Adipose tissue (tissue), 3 donors: ENCODE measurements around the gene NAB1. TPM values are rescaled to one million over a fixed set of nuclear protein-coding genes. Genes with fewer than 3 reads are reported as not detected.
A peak's percentile ranks its signal among the peaks of the same experiment; 100 is the strongest.
"Not testable (repeated sequence)": the region's sequence is repeated elsewhere in the genome, so short reads cannot be mapped to it uniquely, and the experiment has no call there.

Experiments used
- H3K27ac ChIP-seq: one replicate; pipeline ENCODE4 v1.5.1; 2013; ENCODE audit warnings: low read depth, low read length
- WGBS, 3 donors: extraction: QIAGEN DNeasy Blood & Tissue Kit; methylation state at CpG; one replicate each; pipeline ENCODE4 v1.1.7; 2013; 5-methylcytosine and 5-hydroxymethylcytosine counted together
- polyA plus RNA-seq, 3 donors: library from polyadenylated mRNA; stranded (reverse); fragments of 200-250 nt; gene quantifications; one replicate each; pipeline ENCODE4 v1.2.3, GENCODE V29; 2013
- donor health status: healthy with polysubstance abuse.
- donor health status: Bipolar disorder and iron deficiency.
- donor health status: healthy.

The NAB1 gene
- 10 to 100 TPM in 2 of 3 donors, 1 to 10 TPM in 1; 5.0 to 32.1 (median 21.1) TPM for polyA plus RNA-seq

GRCh38 chr2:190649035-190649797 lies at the start of gene NAB1:
NAB1 (plus strand) TSS chr2:190649083; CDS start chr2:190659177, 10,094 bp downstream.
- WGBS, 3 donors = 0 to 1% (median 0%) methylated on average over 44 to 95 of the region's 95 CpGs
- peak within 1 kb of the TSS; percentile 86 for H3K27ac ChIP-seq

GRCh38 chr2:190599546-190600220 lies 49.2 kb upstream of the NAB1 start:
- H3K27ac ChIP-seq = no peak overlapping the region
- WGBS, 3 donors = 76 to 90% (median 82%) methylated on average over 8 of the region's 8 CpGs

GRCh38 chr2:190600293-190601103 lies 48.4 kb upstream of the NAB1 start:
- H3K27ac ChIP-seq = no peak overlapping the region
- WGBS, 3 donors = 62 to 84% (median 81%) methylated on average over 5 of the region's 5 CpGs

GRCh38 chr2:190603374-190603773 lies 45.5 kb upstream of the NAB1 start:
- no peak overlapping the region for H3K27ac ChIP-seq
- 72 to 85% (median 75%) methylated on average over 5 of the region's 5 CpGs for WGBS, 3 donors

- H3K27ac ChIP-seq = no peak overlapping the region
- 49 to 71% (median 67%) methylated on average over 4 of the region's 4 CpGs for WGBS, 3 donors
Measured at GRCh38 chr2:190607014-190607597, 41.8 kb upstream of the NAB1 start.

- WGBS, 3 donors = 76 to 84% (median 78%) methylated on average over 11 of the region's 11 CpGs
- no peak overlapping the region for H3K27ac ChIP-seq
Measured at GRCh38 chr2:190607657-190608357, 41.1 kb upstream of the NAB1 start.

- 67 to 95% (median 89%) methylated on average over 3 of the region's 3 CpGs for WGBS, 3 donors
- H3K27ac ChIP-seq = not testable (repeated sequence)
Measured at GRCh38 chr2:190608863-190609262, 40.0 kb upstream of the NAB1 start.

- WGBS, 3 donors = 50 to 91% (median 83%) methylated on average over 1 of the region's 1 CpG
Measured at GRCh38 chr2:190609397-190609796, 39.5 kb upstream of the NAB1 start.

GRCh38 chr2:190610528-190610927 lies 38.4 kb upstream of the NAB1 start:
- H3K27ac ChIP-seq = not testable (repeated sequence)
- WGBS, 3 donors = 92 to 99% (median 93%) methylated on average over 2 of the region's 2 CpGs

More at GRCh38 chr2:190609397-190609796, 39.5 kb upstream of the NAB1 start:
- H3K27ac ChIP-seq = not testable (repeated sequence)

GRCh38 chr2:190615555-190616200 lies 33.2 kb upstream of the NAB1 start:
- WGBS, 3 donors = 78 to 83% (median 79%) methylated on average over 3 of the region's 3 CpGs
- no peak overlapping the region for H3K27ac ChIP-seq

GRCh38 chr2:190618030-190618429 lies 30.9 kb upstream of the NAB1 start:
- no peak overlapping the region for H3K27ac ChIP-seq
- 57 to 77% (median 75%) methylated on average over 3 of the region's 3 CpGs for WGBS, 3 donors

GRCh38 chr2:190625691-190626090 lies 23.2 kb upstream of the NAB1 start:
- no peak overlapping the region for H3K27ac ChIP-seq

- no peak overlapping the region for H3K27ac ChIP-seq
Measured at GRCh38 chr2:190626641-190627210, 22.2 kb upstream of the NAB1 start.

GRCh38 chr2:190627448-190628412 lies 21.2 kb upstream of the NAB1 start:
- no peak overlapping the region for H3K27ac ChIP-seq
- WGBS, 3 donors = 3 to 12% (median 6%) methylated on average over 23 of the region's 23 CpGs

More at GRCh38 chr2:190626641-190627210, 22.2 kb upstream of the NAB1 start:
- 62 to 85% (median 64%) methylated on average over 7 of the region's 7 CpGs for WGBS, 3 donors

- no peak overlapping the region for H3K27ac ChIP-seq
- WGBS, 3 donors = 51 to 75% (median 55%) methylated on average over 7 of the region's 7 CpGs
Measured at GRCh38 chr2:190628591-190629319, 20.1 kb upstream of the NAB1 start.

- no peak overlapping the region for H3K27ac ChIP-seq
- 95 to 97% (median 97%) methylated on average over 3 of the region's 3 CpGs for WGBS, 3 donors
Measured at GRCh38 chr2:190634381-190634780, 14.5 kb upstream of the NAB1 start.
